Panc1 (cell line): ENCODE measurements around the gene JAZF1. TPM values are rescaled to one million over a fixed set of nuclear protein-coding genes. Genes with fewer than 3 reads are reported as not detected.

Experiments used
- ATAC-seq: fragments of 200-7000 bp; cut with Tn5 transposase; 2 replicates; pipeline ENCODE4 v1.9.1; 2020; ENCODE audit warnings: mild to moderate bottlenecking, moderate library complexity
- BruUV-seq: library from RNA; stranded (reverse); fragments of 400-500 nt; replicated peaks from 2 replicates; lab custom pipeline; 2021; lab: Mats Ljungman, UMichigan
- CTCF ChIA-PET: fragments of 300-600 bp; sonication (Branson Sonifier 250); formaldehyde crosslinking; loops from one replicate; lab custom pipeline; 2022; ENCODE audit warnings: antibody characterized with exemption; lab: Charles Lee
- POLR2A ChIA-PET: fragments of 300-600 bp; sonication (Branson Sonifier 250); formaldehyde crosslinking; loops from one replicate; lab custom pipeline; 2022; ENCODE audit warnings: antibody characterized with exemption; lab: Charles Lee
- DNase-seq: peaks from one replicate; pipeline ENCODE4 v3.0.0-alpha.2; 2010; ENCODE audit warnings: low read depth, low spot score
- H3K27ac ChIP-seq: 2 replicates; pipeline ENCODE4 v1.5.1; 2011; ENCODE audit warnings: mild to moderate bottlenecking, low read length, inconsistent platforms
- H3K27me3 ChIP-seq: fragments of 200-500 bp; sonication (Bioruptor generic); 2 replicates; pipeline ENCODE4 v1.6.0; 2014; ENCODE audit warnings: low read length, inconsistent platforms; ENCODE audit not compliant: control insufficient read depth, insufficient read depth
- H3K36me3 ChIP-seq: fragments of 200-500 bp; sonication (Bioruptor generic); 2 replicates; pipeline ENCODE4 v1.5.1; 2014; ENCODE audit warnings: inconsistent platforms, mild to moderate bottlenecking, low read length, moderate library complexity; ENCODE audit not compliant: control insufficient read depth, insufficient read depth
- H3K4me1 ChIP-seq: 2 replicates; pipeline ENCODE4 v1.5.1; 2011; ENCODE audit warnings: inconsistent platforms, mild to moderate bottlenecking, low read length, moderate library complexity; ENCODE audit not compliant: control insufficient read depth, insufficient read depth
- H3K4me3 ChIP-seq, 2 experiments: 2 replicates each; pipeline ENCODE4 v1.5.1; 2011 to 2012; ENCODE audit warnings: low read depth in 2 of 2, low read length in 2 of 2, mild to moderate bottlenecking in 2 of 2, inconsistent platforms in 1 of 2, moderate library complexity in 1 of 2
- H3K9me3 ChIP-seq: fragments of 200-500 bp; sonication (Bioruptor generic); 2 replicates; pipeline ENCODE4 v1.5.1; 2014; ENCODE audit warnings: low read depth, mild to moderate bottlenecking, inconsistent platforms, low read length, moderate library complexity; ENCODE audit not compliant: control insufficient read depth, insufficient read depth
- CTCF ChIP-seq: fragments of 450-650 bp; IDR thresholded peaks from 2 replicates; pipeline ENCODE4 v1.5.1; 2017; ENCODE audit warnings: mild to moderate bottlenecking
- POLR2AphosphoS5 ChIP-seq: IDR thresholded peaks from 2 replicates; pipeline ENCODE4 v1.6.1; 2012; ENCODE audit warnings: mild to moderate bottlenecking, low read depth, low read length, moderate library complexity
- REST ChIP-seq, 2 experiments: IDR thresholded peaks; 2 replicates each; pipeline ENCODE4 v1.6.1; 2011 to 2012; ENCODE audit warnings: low read depth in 2 of 2, control low read depth in 1 of 2, low read length in 1 of 2, mild to moderate bottlenecking in 1 of 2, moderate library complexity in 1 of 2; ENCODE audit not compliant: insufficient read depth in 1 of 2
- SIN3A ChIP-seq: IDR thresholded peaks from 2 replicates; pipeline ENCODE4 v1.6.1; 2012; ENCODE audit warnings: low read depth, mild to moderate bottlenecking, low read length, moderate library complexity, borderline replicate concordance; ENCODE audit not compliant: insufficient read depth
- TCF7L2 ChIP-seq: IDR thresholded peaks from 2 replicates; pipeline ENCODE4 v1.6.1; 2011; ENCODE audit warnings: mild to moderate bottlenecking, low read depth, low read length, inconsistent platforms
- in situ Hi-C: cut with HindIII; loops from 2 replicates; pipeline ENCODE4 v1.10.0; 2016; ENCODE audit warnings: low sequenced_read_pairs, low pct_unique_long_range_greater_than_20kb
- intact Hi-C: fragments of 100-400 bp; cut with micrococcal nuclease; formaldehyde crosslinking; loops from one replicate; pipeline ENCODE4 v1.10.0; 2022; ENCODE audit not compliant: unreplicated experiment
- total RNA-seq: library from RNA; stranded (reverse); gene quantifications from one replicate; pipeline ENCODE4 v1.2.1, GENCODE V29; 2021; ENCODE audit not compliant: unreplicated experiment

JAZF1 gene
- total RNA-seq, 1 experiment from 2014 or later, result 8.8 TPM

GRCh38 chr7:27895551-27895950, 285.0 kb downstream of the JAZF1 start:
- intact Hi-C loops (no loop called here), in situ Hi-C loops (no loop called here)
- no peaks in the 10 kb centered on the region for H3K27me3 ChIP-seq
- ChIA-PET POLR2A (no interaction called here), CTCF (no interaction called here)
- BruUV-seq, result no TSS peak
- no peak overlapping the region for H3K4me3 ChIP-seq
- no peak for DNase-seq
- no peak for ATAC-seq
- no peak overlapping the region for H3K27ac ChIP-seq
- H3K36me3 ChIP-seq, result no peaks in the 10 kb centered on the region
- no peaks in the 10 kb centered on the region for H3K4me1 ChIP-seq
- no peaks in the 10 kb centered on the region for H3K9me3 ChIP-seq
- TF ChIP-seq CTCF, result no peak
- no peak for TF ChIP-seq TCF7L2
- no peak for TF ChIP-seq SIN3A
- TF ChIP-seq REST (IDR thresholded peaks at IDR 0.05; ENCODE audit: insufficient read depth in 1 of 2, low read depth in 2 of 2, low read length in 1 of 2), result no peak
- no peak for TF ChIP-seq POLR2AphosphoS5

GRCh38 chr7:27890205-27890849, 290.3 kb downstream of the JAZF1 start:
- Histone ChIP-seq H3K27ac (no peak overlapping the region), H3K4me3 (no peak overlapping the region), H3K36me3 (no peaks in the 10 kb centered on the region), H3K9me3 (no peaks in the 10 kb centered on the region), H3K4me1 (no peaks in the 10 kb centered on the region), H3K27me3 (no peaks in the 10 kb centered on the region)
- ChIA-PET CTCF (no interaction called here), POLR2A (no interaction called here)
- ATAC-seq, result no peak
- no peak for DNase-seq
- intact Hi-C loops, result no loop called here
- no TSS peak for BruUV-seq
- TF ChIP-seq TCF7L2, result no peak
- no peak for TF ChIP-seq SIN3A
- TF ChIP-seq POLR2AphosphoS5, result no peak
- TF ChIP-seq CTCF, result no peak
- no peak for TF ChIP-seq REST (IDR thresholded peaks at IDR 0.05; ENCODE audit: insufficient read depth in 1 of 2, low read depth in 2 of 2, low read length in 1 of 2)
- in situ Hi-C loops, result no loop called here
